HuH-7 (cell line): ENCODE measurements around the gene SOD2.
"Not testable (repeated sequence)": the region's sequence is repeated elsewhere in the genome, so short reads cannot be mapped to it uniquely, and the experiment has no call there.

Experiments
- DNase-seq: peaks from one replicate; pipeline ENCODE4 v3.0.0; 2011; ENCODE audit warnings: low spot score

Gene SOD2

GRCh38 chr6:159716247-159717096 lies 23.4 kb upstream of the SOD2 start:
- no peak for DNase-seq

- no peak for DNase-seq
Observed at GRCh38 chr6:159715605-159716004, 22.6 kb upstream of the SOD2 start.

- DNase-seq = no peak
Observed at GRCh38 chr6:159715166-159715565, 22.1 kb upstream of the SOD2 start.

- no peak for DNase-seq
Observed at GRCh38 chr6:159714404-159714803, 21.4 kb upstream of the SOD2 start.

GRCh38 chr6:159713984-159714383 lies 20.9 kb upstream of the SOD2 start:
- DNase-seq = no peak

GRCh38 chr6:159712389-159712788 lies 19.3 kb upstream of the SOD2 start:
- not testable (repeated sequence) for DNase-seq

- not testable (repeated sequence) for DNase-seq
Observed at GRCh38 chr6:159710603-159711002, 17.6 kb upstream of the SOD2 start.

GRCh38 chr6:159701413-159701999 lies 8.5 kb upstream of the SOD2 start:
- no peak for DNase-seq

GRCh38 chr6:159700970-159701369 lies 7.9 kb upstream of the SOD2 start:
- no peak for DNase-seq

- no peak for DNase-seq
Observed at GRCh38 chr6:159695984-159696383, 2.9 kb upstream of the SOD2 start.

- peak; percentile 51 for DNase-seq
Observed at GRCh38 chr6:159693894-159694545, 979 bp upstream of the SOD2 start.

GRCh38 chr6:159692303-159693127 lies 526 bp downstream of the SOD2 start:
- no peak for DNase-seq

GRCh38 chr6:159691963-159692287 lies 1.1 kb downstream of the SOD2 start:
- DNase-seq = no peak

- DNase-seq = peak; percentile 59
Observed at GRCh38 chr6:159691133-159691962, 1.7 kb downstream of the SOD2 start.

GRCh38 chr6:159690135-159690534 lies 2.9 kb downstream of the SOD2 start:
- not testable (repeated sequence) for DNase-seq

GRCh38 chr6:159689001-159689400 lies 4.0 kb downstream of the SOD2 start:
- no peak for DNase-seq

- DNase-seq = no peak
Observed at GRCh38 chr6:159688266-159688905, 4.7 kb downstream of the SOD2 start.

GRCh38 chr6:159687341-159687740 lies 5.7 kb downstream of the SOD2 start:
- no peak for DNase-seq

- no peak for DNase-seq
Observed at GRCh38 chr6:159686703-159687102, 6.3 kb downstream of the SOD2 start.

- DNase-seq = no peak
Observed at GRCh38 chr6:159686040-159686439, 7.0 kb downstream of the SOD2 start.

- DNase-seq = no peak
Observed at GRCh38 chr6:159684013-159684304, 9.1 kb downstream of the SOD2 start.
